Activated effector memory CD4-positive, alpha-beta T cell treated with anti-CD3 and anti-CD28 coated beads, Interleukin-2, amount 50 U/mL, for 16 hours (primary cell): ENCODE measurements around the gene GALNT2.

Experiments used
- DNase-seq: peaks from one replicate; pipeline ENCODE4 v3.0.0-alpha.2; 2020

GALNT2 gene

DNA sequence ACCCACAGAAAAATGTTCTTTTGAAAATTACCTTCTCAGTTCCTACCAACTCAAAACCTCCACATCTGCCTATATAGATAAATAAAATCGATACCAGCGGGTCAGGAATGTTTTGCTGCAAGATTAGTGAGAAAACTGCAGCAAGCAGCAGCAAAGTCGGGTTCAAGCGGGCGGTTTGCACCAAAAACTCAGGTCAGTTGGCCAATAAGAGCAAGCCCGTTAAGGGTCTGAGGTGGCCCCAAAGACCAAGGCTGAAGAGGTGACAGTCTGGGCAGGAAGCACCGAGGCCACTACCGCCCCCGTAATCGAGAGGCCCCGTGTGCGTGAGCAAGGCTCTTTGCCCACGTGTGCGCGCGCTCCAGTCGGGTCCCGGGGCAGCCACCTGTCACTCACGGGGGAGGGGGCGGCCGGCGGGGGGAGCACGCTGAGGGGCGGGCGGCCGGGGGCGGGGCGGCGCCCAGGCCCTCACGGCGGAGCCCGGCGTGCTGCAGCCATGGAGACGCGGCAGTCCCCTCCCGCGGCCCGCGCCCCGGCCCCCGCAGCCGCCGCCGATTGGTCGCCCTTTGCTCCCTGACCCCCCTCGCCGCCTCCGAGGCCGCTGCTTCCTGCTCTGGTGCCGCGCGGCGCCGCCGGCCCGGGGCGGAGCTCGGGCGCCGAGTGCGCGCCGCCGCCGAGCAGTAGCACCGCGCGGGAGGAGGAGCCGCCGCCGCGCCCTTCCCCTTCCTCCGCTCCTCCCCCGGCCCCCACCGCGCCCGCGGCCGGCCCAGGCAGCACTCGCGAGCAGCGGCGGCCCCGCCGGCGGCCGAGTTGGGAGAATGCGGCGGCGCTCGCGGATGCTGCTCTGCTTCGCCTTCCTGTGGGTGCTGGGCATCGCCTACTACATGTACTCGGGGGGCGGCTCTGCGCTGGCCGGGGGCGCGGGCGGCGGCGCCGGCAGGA is at the start of gene GALNT2:
Gene GALNT2 (plus strand): TSS at position 773 of the 939 bp plus-strand sequence. CDS start 43 bp downstream, at position 816.
- DNase-seq, result peak; percentile 95

DNA sequence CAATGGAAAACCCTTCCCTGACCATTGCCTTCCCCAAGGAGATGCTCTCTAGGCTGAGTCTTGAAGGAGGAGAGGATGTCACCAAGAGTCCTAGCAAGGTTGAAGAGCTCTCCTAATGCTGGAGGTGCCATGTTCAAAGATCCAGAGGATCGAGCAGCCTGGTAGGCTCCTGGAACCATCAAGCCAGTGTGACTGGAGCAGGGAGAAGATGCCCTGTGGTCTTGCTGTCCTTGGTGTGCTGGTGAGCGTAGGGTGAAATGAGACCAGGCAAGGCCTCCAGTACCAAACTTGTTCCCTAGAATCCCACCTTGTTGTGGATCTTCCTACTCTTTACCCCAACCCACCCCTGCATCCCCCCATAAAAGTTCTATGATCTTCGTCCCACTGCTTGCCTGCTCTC is 46.6 kb upstream of the GALNT2 start:
- no peak for DNase-seq

DNA sequence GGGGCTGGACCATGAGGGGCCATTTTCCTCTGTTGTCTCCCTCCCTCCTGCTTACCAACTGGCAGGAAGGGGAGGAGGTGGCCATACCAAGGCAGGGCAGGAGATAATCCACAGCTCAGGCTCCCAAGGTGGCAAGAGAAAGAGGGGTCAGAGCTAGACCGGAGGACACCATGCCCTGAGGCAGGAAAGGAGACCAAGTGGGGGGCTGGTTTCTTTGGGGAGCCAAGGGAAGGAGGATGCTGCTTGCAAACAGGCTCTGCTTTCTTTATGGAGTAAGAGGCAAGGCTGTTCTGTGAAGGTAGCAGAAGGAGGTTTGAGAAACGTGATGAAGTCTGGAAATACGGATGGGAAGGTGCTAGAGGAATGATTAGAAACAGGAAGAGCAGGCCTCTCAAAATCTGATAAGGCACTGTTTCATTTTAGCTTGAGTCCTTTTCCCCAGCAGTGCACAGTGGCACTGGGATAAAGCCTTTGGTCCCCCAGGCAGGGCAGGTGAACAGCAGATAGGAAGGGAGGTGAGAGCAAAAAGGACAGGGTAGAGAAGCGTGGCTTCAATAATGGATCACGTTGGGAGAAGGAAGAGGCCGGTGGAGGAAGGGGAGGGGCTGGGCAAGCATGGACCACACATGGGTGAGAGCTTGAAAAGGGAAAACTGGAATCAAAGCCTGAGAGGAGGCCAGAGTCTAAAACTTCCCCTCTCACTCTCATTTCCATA is 44.2 kb upstream of the GALNT2 start:
- DNase-seq, result no peak

DNA sequence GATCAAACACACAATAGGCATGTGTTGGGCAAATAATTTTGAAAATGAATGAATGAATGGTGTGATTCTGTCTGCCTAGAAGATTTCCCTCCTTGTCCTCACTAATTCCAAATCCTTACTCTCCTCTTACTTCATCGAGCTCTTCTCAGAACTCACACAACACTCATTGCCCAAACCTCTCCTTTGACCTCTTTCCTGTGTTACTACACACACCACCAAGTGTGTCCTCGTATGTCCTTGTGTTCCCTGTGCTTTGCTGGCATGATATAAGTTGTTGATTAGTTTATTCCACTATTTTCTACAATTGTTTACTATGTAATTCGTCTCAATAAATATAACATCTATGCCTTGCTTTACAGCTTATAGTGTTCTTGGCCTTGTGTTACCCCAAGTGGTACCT is 41.4 kb upstream of the GALNT2 start:
- no peak for DNase-seq

DNA sequence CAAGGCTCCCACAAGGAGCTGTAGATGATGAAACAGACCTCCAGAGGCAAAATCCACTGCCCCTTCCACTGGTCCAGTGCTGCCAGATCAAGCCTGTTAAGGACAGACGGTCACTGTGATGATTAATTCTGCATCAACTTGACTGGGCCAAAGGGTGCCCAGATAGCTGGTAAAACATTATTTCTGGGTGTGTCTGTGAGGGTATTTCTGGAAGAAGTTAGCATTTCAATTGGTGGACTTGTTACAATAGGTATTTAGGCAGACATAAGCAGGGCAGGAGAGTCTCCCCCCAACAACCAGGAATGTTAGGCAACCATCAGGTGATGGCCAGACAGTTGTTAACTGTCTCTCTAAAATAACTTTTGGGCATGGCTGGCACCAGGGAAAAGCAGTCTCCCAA is 40.9 kb upstream of the GALNT2 start:
- no peak for DNase-seq

DNA sequence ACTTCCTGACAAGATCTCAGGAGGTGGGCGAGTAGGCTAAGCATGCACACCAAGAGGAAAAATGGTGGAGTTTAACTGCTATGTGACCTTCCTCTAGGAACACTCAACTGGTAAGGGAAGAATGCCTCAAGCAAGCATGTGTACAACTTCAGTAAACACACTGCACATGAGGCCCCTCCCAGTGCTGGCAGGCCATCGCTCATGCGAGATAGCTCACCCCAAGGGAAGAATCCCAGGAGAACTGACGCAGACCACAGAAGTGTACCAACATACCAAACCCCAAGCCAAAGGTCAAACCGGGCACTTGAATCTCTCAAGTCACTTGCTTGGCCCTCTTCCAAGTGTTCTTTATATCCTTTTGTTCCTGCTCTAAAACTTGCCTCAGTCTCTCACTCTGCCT is 40.5 kb upstream of the GALNT2 start:
- DNase-seq, result no peak

DNA sequence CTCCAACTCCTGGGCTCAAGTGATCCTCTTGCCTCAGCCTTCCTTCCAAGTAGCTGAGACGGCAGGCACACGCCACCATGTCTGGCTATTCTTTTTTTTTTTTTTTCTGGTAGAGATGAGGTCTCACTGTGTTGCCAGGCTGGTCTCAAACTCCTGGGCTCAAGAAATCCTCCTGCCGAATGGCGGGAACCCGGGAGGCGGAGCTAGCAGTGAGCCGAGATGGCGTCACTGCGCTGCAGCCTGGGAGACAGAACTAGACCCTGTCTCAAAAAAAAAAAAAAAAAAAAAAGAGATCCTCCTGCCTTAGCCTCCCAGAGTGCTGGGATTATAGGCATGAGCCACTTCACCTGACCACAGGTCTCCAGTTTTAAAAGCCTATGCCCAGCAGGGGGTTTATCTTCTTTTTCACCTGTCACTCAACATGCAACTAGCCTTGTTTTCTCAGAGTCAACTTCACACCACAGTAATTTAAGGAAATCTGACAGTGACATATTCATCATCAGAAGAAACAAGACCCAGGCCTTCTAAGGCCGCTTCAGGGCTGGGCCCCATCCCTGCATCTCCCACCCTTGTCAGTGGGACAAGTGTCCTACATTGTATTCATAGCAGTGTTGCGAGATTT is 38.3 kb upstream of the GALNT2 start:
- DNase-seq, result no peak

DNA sequence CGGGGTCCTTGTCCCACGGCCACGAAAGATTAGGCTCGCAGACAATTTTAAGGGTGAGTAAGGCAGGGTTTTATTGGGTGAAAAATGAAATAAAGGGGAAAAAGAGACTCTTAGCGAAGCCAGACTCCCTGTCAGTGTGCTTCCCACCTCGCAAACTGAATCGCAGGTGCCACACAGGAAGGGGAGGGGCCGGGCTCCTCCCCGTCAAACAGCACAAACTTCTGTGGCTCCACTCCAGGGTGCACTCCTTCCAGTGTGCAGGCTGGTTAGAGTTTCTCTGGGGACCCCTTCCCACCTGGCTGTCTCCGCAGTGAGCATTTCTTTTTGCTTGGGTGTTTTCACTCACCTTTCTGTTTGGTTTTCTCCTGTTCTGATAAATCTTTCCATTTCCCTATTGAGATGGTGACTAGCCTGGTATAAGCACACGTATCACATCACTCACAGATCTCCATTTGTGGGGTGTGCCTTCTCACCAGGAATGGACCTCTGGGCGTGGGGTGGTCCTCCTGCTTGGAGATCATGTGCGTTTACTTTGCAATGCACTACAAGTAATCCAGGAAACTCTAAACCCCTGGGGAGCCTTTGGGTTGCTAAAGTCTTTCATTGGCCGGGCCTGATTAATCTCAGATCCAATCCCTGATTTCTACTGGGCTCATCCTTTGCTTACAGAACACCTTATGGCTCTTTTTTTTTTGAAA is 37.6 kb upstream of the GALNT2 start:
- no peak for DNase-seq

DNA sequence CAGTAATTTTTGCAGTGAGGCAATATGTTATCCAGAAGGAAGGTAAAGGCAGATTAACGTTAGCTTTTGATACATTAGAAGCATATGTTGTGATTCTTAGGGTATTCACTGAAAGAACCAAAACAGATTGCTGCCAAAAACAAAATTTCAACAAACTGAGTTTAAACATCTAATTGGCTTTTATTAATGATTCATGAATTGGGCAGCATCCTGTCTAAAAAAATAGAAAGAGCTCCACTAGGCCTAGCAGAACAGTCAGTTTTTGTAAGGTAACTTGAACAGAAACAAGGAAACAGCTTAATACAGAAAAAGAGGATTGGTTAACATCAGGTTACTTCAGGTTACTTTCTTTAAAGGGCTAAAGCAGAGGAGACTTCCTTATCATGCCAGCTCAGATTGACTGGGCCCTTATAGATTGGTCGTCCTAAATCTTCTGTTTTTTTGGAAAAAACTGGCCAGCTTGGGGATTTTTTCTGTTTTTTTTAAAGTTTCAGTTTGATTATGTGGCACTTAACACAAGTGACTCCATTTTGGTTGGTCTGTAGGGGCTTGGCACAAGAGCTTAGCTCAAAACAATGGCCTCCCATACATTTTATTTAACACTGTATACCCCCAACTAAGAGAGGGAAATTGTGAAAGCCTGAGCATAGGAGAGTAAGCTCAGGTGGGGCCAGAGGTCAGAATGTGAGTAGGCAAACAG is 36.8 kb upstream of the GALNT2 start:
- DNase-seq, result no peak

DNA sequence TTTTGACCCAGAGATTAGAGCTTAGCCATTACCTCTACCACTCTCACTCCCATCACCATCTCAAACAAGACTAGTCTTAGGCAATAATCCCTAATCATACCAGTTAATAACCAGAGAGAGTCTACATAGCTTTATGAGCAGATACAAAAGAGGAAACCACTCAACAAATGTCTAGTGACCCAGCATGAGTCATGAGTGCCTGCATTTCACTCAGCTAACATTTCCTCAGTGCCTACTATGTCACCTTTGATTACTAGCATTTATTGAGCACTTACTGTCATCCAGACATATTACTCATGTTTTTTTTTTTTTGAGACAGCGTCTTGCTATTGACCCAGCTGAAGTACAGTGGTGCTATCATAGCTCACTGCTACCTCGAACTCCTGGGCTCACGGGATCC is 35.9 kb upstream of the GALNT2 start:
- no peak for DNase-seq

DNA sequence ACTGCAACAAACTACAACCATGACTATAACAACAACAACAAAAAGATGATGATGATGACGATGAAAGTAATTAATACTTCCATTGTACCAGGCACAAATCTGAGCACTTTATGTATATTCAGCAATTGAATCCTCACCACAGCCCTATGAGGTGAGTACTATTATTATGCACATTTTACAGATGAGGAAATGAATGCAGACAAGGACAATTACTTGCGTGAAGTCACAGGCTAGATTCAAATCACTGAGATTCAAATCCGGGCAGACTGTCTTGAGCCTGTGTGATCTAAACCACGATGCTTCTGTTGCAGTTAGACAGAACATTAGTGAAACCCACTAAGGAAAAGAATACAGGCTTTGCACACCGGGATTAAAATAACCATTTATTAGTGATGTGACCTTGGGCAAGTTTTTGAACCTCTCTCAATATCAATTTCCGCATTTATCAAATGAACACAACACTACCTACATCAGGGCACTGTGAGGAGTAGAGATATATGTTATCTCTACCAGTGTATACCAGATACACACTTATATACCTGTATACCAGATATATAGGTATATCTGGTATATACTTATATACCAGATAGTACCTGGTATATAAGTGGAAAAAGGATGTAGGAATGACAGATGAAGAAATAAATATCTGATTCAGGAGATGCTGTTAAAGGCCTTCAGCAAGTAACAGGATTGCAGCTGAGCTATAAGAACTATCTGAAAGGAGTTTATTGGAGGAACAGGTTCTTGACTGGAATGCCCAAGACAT is 34.3 kb upstream of the GALNT2 start:
- no peak for DNase-seq

DNA sequence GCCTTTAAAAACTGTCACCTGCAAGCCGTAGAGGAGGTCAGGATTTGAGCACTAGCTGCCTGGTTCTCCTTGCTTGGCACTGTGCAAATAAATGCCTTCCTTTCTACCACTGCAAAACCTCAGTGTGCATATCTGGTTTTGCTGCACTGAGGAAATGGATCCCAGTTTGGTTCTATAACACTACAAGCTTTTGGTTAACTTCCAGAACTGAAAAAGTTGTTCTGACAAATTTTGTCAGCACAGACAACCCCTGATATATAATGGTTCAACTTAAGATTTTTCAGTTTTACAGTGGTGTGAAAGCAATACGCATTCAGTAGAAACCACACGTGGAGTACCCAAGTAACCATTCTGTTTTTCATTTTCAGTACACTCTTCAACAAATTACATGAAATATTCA is 29.8 kb upstream of the GALNT2 start:
- no peak for DNase-seq

DNA sequence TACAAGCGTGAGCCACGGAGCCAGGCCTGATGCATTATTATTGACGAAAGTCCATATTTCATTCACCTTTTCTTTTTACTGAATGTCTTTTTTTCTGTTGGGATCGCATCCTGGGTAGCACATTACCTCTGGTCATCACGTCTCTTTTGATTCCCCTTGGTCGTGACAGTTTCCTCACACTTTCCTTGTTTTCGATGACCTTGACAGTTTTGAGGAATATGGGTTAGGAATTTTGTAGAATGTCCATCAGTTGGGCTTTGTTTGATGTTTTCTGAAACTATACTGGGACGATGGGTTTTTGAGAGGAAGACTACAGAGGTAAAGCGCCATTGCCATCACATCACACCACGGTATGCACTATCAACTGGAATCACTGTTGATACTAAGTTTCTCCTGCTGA is 26.6 kb upstream of the GALNT2 start:
- DNase-seq, result no peak

DNA sequence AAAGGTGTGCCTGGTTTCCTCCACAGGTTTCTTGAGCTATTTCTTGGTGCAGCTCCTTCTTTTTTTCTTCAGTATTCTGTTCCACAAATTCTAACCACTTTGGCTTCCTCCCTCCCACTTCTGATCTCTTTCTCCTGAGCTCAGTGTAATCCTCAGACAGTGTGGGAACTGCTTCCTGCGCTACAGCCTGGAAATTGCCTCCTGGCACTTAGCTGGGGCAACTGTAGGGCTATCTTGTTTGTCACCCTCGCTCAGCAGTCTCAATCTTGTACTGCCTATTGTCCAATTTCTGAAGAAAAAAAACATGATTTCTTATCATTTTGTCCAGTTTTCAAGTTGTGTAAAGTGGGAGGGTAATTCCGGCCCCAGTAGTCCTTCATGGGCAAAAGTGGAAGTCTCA is 24.0 kb upstream of the GALNT2 start:
- DNase-seq, result no peak

DNA sequence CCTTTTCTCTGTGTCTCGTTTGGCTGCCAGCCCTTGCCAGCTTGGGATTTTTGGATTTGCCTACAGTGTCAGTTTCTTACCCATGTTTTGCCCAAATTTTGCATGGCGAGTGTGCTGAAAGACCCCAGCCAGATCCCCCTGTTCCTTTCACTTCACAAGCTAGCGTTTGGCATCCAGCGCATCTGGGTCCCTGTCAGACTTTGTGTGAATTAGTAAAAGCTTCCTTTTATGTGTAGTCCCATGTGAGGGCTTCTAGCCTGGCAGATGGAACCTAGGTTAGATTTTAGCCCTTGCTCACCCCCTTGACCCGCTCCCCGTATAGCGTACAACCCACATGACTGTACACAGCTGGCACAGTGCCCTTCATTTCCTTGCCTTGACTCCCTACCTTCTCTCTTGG is 22.3 kb upstream of the GALNT2 start:
- no peak for DNase-seq

DNA sequence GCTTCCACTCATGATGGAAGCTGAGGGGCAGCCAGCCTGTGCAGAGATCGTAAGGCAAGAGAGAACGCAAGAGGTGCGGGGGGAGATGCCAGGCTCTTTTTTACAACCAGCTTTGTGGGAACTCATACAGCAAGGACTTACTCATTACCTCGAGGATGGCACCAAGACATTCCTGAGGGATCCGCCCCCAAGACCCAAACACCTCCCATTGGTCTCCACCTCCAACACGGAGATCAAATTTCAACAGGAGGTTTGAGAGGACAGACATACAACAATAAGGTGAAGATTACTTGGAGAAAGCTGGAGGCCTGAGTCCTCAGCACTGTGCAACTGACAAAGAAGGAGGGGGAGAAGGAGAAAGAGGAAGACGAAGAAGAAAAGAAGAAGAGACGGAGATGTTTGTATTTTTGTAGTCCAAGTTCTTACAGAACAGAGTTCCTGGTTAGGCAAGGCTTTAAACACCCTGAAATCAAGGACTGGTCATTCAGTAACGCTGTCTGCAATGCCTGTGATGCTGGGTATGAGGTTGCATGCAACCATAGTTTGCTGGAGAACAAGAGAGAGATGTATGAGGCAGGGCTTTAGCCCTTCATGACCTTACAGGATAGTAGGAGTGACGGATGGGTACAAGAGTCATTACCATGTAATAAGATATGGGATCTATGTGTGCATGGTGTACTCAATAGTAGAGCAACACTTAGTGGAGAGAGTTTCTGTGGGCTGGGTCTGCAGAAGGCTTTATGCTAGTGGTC is 19.7 kb upstream of the GALNT2 start:
- no peak for DNase-seq

DNA sequence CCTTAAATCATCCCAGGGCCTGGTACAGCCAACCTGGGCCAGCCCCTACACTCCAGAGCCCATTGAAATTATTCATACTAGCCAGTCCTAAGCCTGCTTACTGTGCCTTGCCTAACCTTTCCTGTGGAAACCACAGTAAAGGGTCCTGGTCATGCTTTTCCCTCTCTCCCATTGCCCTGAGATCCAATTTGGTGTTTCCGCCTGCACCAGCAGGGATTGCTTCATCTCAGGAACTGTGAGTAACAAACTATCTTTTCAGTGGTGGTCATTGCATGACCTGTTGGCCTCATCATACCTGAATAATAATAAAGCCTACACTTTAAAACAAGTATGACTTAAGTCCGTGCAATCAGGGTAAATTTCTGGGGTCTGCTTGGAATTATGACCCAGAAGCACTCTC is 18.7 kb upstream of the GALNT2 start:
- no peak for DNase-seq

DNA sequence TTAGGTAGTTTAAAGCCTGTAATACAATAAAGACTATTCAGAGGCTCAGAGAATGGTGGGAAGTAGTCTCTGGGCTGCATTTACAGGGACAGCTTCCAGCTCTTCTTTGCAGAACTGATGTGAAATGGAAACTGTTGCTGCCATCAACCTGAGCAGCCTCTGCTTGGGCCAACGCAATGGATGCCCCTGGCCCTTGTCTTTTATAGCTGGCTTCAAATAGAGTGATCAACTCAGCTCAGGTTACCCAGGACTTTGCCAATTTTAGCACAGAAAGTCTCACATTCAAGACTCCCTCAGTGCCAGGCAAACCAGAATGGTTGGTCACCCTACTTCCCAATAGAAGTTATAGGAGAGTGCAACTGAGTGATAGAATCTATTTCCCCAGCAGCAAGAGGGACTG is 18.1 kb upstream of the GALNT2 start:
- DNase-seq, result no peak

DNA sequence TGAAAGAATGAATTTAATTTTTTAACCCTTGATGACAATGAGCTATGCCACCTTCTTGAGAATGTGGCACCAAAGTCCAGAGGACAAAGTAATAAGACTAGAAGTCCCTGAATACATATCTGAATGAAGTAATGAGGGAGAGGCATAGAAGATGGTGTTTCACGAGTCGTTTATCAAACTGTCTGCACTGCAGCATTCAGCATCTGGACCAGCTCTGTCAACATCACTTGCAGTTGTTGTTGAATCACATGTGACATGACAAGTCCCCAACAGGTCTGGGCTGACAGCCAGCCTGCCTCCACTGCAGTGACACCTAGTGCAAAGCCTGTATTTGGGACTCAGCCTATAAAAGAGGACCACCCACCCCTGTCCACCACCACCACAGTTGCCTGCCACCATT is 17.3 kb upstream of the GALNT2 start:
- DNase-seq, result no peak

DNA sequence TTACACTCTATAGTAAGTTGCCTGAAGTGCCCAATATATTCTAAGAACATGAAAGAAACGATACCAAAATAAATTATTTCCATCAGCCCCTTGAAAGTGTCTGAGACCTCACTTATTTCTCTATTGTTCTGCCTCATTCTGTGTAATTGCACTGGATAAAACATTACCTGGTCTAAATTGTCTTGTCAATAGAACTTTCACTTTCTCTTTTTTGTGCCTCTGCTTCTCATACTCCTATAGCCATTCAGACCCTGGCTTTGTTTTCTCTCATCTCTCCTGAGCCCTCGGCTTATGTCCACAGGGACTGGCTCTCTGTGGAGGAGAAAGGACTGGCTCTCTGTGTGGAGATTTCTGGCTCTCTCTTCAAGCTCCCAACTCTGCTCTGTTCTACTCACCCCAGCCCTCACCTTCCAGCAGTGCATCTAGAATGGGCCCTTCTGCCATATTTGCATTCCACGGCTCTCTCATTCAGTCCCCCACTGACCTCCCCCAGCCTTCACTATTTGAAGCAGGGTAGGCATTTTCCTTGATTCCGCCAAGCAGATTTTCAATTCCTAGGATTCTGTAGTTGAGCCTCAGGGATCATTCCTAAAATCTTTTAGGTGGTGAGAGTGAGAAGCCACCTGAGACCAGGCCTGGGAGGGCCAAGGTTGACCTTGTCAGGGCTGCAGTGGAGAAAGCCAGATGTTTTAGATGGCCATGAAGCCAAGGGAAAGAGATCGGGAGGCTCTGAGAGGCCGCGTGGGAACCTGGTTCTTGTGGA is 15.9 kb upstream of the GALNT2 start:
- DNase-seq, result no peak
